Measurements from ENCODE around the gene GLDN. TPM values are rescaled to one million over a fixed set of nuclear protein-coding genes. Genes with fewer than 3 reads are reported as not detected.

The GLDN gene
- polyA plus RNA-seq, 2 of the 4 experiments (the other 2 are of a cell fraction): 0.03 to 0.25 TPM

DNA sequence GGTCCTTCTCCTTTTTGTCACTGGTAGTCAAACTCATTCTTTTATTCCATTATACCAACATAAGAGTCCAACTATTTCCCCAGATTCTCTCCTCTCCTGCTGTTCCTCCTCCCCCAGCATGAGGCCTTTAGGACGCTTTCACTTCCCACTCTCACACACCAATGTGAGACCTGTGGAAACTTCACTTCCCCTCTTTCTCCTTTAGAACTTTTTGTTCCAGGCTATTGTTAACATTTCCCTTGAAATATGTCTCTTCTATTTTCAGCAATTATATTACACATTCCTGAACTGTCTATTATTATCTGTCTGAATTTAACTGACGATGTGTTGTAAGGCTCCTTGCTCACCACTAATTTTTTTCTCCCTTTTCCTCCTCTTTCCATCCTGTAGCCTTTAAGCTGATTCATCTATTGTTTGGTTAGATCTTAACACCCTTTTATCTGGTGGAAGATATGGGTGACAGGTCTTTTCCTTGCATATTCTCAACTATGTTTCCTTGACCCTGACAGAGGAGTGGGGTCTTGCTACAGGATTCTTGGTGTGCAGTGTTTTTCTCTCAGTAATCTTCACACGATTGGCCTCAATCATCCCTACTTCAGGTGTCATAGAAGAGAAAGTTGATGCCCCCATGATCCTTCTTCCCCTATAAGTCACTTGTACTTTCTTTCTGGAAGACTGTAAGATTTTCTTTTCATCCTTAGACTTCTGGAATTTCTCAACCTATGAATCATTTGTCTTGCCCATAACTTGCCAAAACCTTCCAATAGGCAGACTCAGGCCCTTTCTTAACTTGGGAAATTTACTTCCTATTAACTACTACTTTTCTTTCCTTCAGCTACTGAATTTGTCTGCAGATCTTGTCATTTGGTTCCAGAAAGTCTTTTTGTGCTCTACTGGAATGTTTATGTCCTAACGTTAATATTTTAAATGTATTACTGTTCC, 9.0 kb upstream of the GLDN start:
- Histone ChIP-seq H3K4me2 (peak overlapping the region; percentile 2; the same call in 2 of the 3 replicates), H3K4me1 (peaks cover 15% of the 10 kb centered on the region; the same call in 1 of the 3 replicates), H3K4me3 (no peak overlapping the region), H3K27ac (no peak overlapping the region), H3K9me3 (no peaks in the 10 kb centered on the region)
- DNase-seq (ENCODE audit: low read depth in 1 of 2, low spot score in 1 of 2) (no peak), FAIRE-seq (peak; percentile 43), ATAC-seq (no peak)
- WGBS (ENCODE audit: missing lambda C conversion rate): 56% methylated on average over 4 of the region's 4 CpGs
- no peak for TF ChIP-seq JUN (IDR thresholded peaks at IDR 0.05)
- no peak for TF ChIP-seq HOXB5 (CRISPR knock-in tag; IDR thresholded peaks at IDR 0.05)
- TF ChIP-seq EP300 (IDR thresholded peaks at IDR 0.05): no peak
- TF ChIP-seq, protein P1, sequence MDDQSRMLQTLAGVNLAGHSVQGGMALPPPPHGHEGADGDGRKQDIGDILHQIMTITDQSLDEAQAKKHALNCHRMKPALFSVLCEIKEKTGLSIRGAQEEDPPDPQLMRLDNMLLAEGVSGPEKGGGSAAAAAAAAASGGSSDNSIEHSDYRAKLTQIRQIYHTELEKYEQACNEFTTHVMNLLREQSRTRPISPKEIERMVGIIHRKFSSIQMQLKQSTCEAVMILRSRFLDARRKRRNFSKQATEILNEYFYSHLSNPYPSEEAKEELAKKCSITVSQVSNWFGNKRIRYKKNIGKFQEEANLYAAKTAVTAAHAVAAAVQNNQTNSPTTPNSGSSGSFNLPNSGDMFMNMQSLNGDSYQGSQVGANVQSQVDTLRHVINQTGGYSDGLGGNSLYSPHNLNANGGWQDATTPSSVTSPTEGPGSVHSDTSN (IDR thresholded peaks at IDR 0.05): no peak
- no peak for TF ChIP-seq CBX8 (IDR thresholded peaks at IDR 0.05)
- no peak for TF ChIP-seq FOSB (CRISPR knock-in tag; IDR thresholded peaks at IDR 0.05)
- no peak for TF ChIP-seq ZNF302 (CRISPR knock-in tag; IDR thresholded peaks at IDR 0.05)
- no peak for TF ChIP-seq ZC3H11A (IDR thresholded peaks at IDR 0.05)
- TF ChIP-seq CBX2 (IDR thresholded peaks at IDR 0.05; ENCODE audit: borderline replicate concordance, low read depth): no peak
- no peak for TF ChIP-seq CHD2 (IDR thresholded peaks at IDR 0.05; ENCODE audit: low read length, partially characterized antibody)
- no peak for TF ChIP-seq MAFK (IDR thresholded peaks at IDR 0.05; ENCODE audit: partially characterized antibody)
- TF ChIP-seq JUNB (IDR thresholded peaks at IDR 0.05): no peak
- TF ChIP-seq HDAC2 (IDR thresholded peaks at IDR 0.05): no peak
- no peak for TF ChIP-seq PHF8 (IDR thresholded peaks at IDR 0.05; ENCODE audit: borderline replicate concordance, low read depth)
- no peak for TF ChIP-seq CEBPB (IDR thresholded peaks at IDR 0.05)
- ChIA-PET CTCF (interaction anchor here (0.9 to 2.4 kb wide), 5 partner anchors 20 to 169 kb away, joined by 3 to 7 read pairs (median 3); no protein-coding TSS in a partner anchor), POLR2A (no interaction called here)

DNA sequence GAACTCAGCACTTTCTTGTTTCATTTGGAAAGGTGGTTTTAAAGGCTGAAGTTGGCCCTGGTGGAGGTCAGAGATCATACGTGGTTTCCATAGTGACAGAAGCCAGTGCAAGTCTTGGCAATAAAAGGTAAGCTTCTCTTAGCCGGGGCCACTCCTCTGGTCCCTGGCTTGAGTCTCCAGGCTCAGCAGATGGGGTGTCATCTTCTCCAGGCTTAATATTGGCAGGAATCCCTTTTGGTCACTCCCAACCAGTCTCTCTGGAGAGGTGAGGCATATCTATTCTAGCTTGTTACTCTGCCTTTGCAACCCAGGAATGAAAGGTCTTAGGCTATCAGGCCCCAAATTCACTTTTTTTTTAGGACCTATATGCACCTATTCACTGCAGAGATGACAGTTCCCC, 7.9 kb upstream of the GLDN start:
- POLR2A ChIA-PET: no interaction called here
- H3K4me1 ChIP-seq: peaks cover 15% of the 10 kb centered on the region; the same call in 1 of the 3 replicates
- ATAC-seq (no peak), DNase-seq (ENCODE audit: low read depth in 1 of 2, low spot score in 1 of 2) (no peak), FAIRE-seq (no peak)
- CTCF ChIA-PET: interaction anchor here (0.9 to 2.4 kb wide), 6 partner anchors 18 to 141 kb away, joined by 3 to 7 read pairs (median 3); no protein-coding TSS in a partner anchor
- H3K4me2 ChIP-seq: no peak overlapping the region
- H3K9me3 ChIP-seq: no peaks in the 10 kb centered on the region
- 47% methylated on average over 2 of the region's 2 CpGs for WGBS (ENCODE audit: missing lambda C conversion rate)
- 0 out of 6 replicates have a peak overlapping the region, but pooled peaks of 1 of the 2 experiments have one; percentile 7 for H3K27ac ChIP-seq
- TF ChIP-seq HOXA7 (CRISPR knock-in tag; IDR thresholded peaks at IDR 0.05) (no peak), MAZ (IDR thresholded peaks at IDR 0.05; ENCODE audit: borderline replicate concordance, low read depth, low read length) (no peak), RARB (CRISPR knock-in tag; IDR thresholded peaks at IDR 0.05) (no peak), FOSL2 (IDR thresholded peaks at IDR 0.05) (no peak), FOSL2 (CRISPR knock-in tag; IDR thresholded peaks at IDR 0.05) (no peak), MYC (IDR thresholded peaks at IDR 0.05; ENCODE audit: borderline replicate concordance, low read length) (no peak), MAFK (IDR thresholded peaks at IDR 0.05; ENCODE audit: partially characterized antibody) (no peak), CEBPB (IDR thresholded peaks at IDR 0.05) (no peak), KDM5A (IDR thresholded peaks at IDR 0.05) (no peak), CBX2 (IDR thresholded peaks at IDR 0.05; ENCODE audit: borderline replicate concordance, low read depth) (no peak), NFE2L2 (conservative IDR thresholded peaks at IDR 0.05; ENCODE audit: low read length) (no peak), NR3C1 (IDR thresholded peaks at IDR 0.05) (no peak), RFX5 (IDR thresholded peaks at IDR 0.05) (no peak)
- TF ChIP-seq, protein P2, sequence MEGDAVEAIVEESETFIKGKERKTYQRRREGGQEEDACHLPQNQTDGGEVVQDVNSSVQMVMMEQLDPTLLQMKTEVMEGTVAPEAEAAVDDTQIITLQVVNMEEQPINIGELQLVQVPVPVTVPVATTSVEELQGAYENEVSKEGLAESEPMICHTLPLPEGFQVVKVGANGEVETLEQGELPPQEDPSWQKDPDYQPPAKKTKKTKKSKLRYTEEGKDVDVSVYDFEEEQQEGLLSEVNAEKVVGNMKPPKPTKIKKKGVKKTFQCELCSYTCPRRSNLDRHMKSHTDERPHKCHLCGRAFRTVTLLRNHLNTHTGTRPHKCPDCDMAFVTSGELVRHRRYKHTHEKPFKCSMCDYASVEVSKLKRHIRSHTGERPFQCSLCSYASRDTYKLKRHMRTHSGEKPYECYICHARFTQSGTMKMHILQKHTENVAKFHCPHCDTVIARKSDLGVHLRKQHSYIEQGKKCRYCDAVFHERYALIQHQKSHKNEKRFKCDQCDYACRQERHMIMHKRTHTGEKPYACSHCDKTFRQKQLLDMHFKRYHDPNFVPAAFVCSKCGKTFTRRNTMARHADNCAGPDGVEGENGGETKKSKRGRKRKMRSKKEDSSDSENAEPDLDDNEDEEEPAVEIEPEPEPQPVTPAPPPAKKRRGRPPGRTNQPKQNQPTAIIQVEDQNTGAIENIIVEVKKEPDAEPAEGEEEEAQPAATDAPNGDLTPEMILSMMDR (IDR thresholded peaks at IDR 0.05): no peak
- TF ChIP-seq, protein P3, sequence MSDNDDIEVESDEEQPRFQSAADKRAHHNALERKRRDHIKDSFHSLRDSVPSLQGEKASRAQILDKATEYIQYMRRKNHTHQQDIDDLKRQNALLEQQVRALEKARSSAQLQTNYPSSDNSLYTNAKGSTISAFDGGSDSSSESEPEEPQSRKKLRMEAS (IDR thresholded peaks at IDR 0.05): no peak
- TF ChIP-seq, protein P4, sequence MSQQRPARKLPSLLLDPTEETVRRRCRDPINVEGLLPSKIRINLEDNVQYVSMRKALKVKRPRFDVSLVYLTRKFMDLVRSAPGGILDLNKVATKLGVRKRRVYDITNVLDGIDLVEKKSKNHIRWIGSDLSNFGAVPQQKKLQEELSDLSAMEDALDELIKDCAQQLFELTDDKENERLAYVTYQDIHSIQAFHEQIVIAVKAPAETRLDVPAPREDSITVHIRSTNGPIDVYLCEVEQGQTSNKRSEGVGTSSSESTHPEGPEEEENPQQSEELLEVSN (IDR thresholded peaks at IDR 0.05; ENCODE audit: borderline replicate concordance, low read depth): no peak
- TF ChIP-seq, protein P1 (IDR thresholded peaks at IDR 0.05): no peak
- TF ChIP-seq, protein P5, sequence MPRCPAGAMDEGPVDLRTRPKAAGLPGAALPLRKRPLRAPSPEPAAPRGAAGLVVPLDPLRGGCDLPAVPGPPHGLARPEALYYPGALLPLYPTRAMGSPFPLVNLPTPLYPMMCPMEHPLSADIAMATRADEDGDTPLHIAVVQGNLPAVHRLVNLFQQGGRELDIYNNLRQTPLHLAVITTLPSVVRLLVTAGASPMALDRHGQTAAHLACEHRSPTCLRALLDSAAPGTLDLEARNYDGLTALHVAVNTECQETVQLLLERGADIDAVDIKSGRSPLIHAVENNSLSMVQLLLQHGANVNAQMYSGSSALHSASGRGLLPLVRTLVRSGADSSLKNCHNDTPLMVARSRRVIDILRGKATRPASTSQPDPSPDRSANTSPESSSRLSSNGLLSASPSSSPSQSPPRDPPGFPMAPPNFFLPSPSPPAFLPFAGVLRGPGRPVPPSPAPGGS (IDR thresholded peaks at IDR 0.05): no peak
- no peak overlapping the region for H3K4me3 ChIP-seq
